Ishikawa (cell line): ENCODE results near the gene MIGA2.
A peak's percentile ranks its signal among the peaks of the same experiment; 100 is the strongest.

Source experiments
- CEBPB ChIP-seq: IDR thresholded peaks from 2 replicates; pipeline ENCODE4 v1.6.1; 2012
- CREB1 ChIP-seq: IDR thresholded peaks from 2 replicates; pipeline ENCODE4 v1.6.1; 2012; ENCODE audit warnings: low read depth
- EGR1 ChIP-seq: IDR thresholded peaks from 2 replicates; pipeline ENCODE4 v1.6.1; 2012
- EP300 ChIP-seq: IDR thresholded peaks from 2 replicates; pipeline ENCODE4 v1.6.1; 2012; ENCODE audit warnings: borderline replicate concordance
- FOXM1 ChIP-seq: IDR thresholded peaks from 2 replicates; pipeline ENCODE4 v1.6.1; 2012; ENCODE audit warnings: low read depth, borderline replicate concordance
- NFIC ChIP-seq: IDR thresholded peaks from 2 replicates; pipeline ENCODE4 v1.6.1; 2012
- RAD21 ChIP-seq: IDR thresholded peaks from 2 replicates; pipeline ENCODE4 v1.6.1; 2012; ENCODE audit warnings: low read depth
- TAF1 ChIP-seq: IDR thresholded peaks from 2 replicates; pipeline ENCODE4 v1.6.1; 2012; ENCODE audit warnings: low read depth, mild to moderate bottlenecking
- TCF12 ChIP-seq: IDR thresholded peaks from 2 replicates; pipeline ENCODE4 v1.6.1; 2012; ENCODE audit warnings: low read depth
- TEAD4 ChIP-seq: IDR thresholded peaks from 2 replicates; pipeline ENCODE4 v1.6.1; 2012
- YY1 ChIP-seq: IDR thresholded peaks from 2 replicates; pipeline ENCODE4 v1.6.1; 2012; ENCODE audit warnings: low read depth
- ZBTB7A ChIP-seq: IDR thresholded peaks from 2 replicates; pipeline ENCODE4 v1.6.1; 2012; ENCODE audit warnings: low read depth
- TF ChIP-seq, protein P1 (sequence below): IDR thresholded peaks from 2 replicates; pipeline ENCODE4 v1.6.1; 2012
- TF ChIP-seq, protein P2 (sequence below): IDR thresholded peaks from 2 replicates; pipeline ENCODE4 v1.6.1; 2012
- TF ChIP-seq, protein P3 (sequence below): IDR thresholded peaks from 2 replicates; pipeline ENCODE4 v1.6.1; 2012; ENCODE audit warnings: low read depth, mild to moderate bottlenecking

MIGA2 gene

DNA sequence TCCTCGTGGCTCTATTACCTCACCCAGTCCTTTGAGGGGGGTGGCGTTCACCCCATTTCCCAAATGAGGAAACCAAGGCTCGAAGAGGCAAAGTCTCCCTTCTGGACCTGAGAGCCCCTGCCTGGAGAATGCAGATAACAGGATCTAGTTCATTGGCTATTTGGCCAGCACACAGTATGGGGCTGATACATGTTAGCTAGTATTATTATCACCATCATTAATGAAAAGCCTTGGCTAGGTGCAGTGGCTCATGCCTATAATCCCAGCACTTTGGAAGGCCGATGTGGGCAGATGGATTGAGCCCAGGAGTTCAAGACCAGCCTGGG lies 12.6 kb upstream of the MIGA2 start:
- no peak for TF ChIP-seq CEBPB
- TF ChIP-seq, protein P1, sequence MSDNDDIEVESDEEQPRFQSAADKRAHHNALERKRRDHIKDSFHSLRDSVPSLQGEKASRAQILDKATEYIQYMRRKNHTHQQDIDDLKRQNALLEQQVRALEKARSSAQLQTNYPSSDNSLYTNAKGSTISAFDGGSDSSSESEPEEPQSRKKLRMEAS = no peak
- no peak for TF ChIP-seq CREB1
- TF ChIP-seq YY1 = no peak

DNA sequence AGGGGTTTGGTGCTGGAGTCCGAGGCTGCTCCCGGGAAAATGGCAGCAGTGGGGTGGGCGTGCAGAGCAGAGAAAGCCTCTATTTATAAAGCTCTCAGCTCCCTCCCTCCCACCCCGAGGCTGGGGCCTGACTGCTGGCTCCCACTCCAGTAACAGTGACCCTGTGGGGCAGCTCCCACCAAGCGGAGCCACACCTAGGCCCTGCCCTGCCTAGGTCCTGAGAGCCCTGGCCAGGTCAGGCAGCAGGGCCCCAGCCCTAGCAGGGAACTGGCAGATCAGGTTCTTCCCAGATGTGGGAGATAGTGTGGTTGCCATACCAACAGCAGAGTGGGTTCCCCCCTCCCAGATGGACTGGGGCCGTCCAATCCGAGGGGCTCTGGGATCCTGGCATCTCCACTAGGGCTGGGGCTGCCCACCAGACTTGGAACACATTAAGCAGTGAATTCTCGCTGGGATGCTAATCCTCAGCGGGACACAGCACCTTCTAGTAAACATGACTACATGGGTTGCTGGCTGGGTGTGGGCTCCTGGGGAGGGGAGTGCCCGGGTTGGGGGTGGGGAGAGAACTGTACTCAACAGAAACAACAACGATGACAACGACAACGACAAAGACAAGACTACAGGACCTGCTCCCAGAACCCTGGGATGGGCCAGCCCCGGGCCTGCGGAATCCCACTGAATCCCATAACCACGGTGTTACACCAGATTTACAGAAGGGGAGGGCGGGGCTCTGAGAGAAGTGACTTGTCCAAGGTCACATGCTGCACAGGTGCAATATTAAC lies 9.8 kb upstream of the MIGA2 start:
- TF ChIP-seq, protein P2, sequence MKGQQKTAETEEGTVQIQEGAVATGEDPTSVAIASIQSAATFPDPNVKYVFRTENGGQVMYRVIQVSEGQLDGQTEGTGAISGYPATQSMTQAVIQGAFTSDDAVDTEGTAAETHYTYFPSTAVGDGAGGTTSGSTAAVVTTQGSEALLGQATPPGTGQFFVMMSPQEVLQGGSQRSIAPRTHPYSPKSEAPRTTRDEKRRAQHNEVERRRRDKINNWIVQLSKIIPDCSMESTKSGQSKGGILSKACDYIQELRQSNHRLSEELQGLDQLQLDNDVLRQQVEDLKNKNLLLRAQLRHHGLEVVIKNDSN = peak; percentile 69
- no peak for TF ChIP-seq EGR1

DNA sequence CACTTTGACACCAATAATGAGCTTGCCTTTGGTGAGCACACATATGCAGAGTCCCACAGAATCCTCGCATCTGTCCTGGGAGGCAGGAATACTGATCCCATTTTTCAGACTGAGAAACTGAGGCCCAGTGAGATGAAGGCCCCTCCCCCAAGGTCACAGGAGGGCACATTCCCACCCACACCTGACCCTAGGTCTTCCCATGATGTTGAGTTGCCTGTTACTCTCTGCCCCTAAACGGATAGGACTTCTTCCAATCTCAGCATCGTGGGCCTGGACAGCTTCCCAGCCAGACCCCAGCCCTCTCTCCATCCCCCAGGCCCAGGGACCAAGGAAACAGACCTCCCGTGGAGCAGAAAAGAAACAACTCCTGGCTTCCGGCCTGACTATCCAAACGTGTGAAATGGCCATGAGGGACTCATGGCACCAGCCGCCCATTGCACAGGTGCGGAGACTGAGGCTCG lies 9.2 kb upstream of the MIGA2 start:
- TF ChIP-seq TEAD4 = no peak

DNA sequence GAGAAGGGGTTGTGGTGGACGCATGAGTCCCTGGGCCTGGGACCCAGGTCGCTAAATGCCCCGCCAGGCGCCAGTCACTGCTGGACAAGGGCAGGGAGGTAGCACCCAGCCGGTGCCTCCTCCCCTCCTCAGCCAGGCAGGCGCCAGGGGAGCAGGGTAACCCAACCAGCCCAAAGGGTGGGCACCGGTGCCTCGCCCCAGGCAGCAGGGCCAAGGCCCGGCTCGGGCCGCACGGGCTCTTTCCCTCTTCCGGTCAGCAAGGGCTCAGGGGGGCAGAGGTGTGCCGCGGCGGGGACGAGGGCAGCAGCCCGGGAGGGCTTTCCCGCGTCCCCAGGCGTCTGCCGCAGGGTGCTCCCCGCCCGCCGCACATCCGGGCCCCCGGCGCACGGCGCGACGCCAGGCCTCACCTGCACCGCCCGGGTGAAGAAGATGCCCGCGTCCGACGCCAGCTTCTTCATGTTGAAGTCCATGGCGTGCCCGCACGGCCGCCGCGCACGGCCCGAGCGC lies 8.7 kb upstream of the MIGA2 start:
- TF ChIP-seq, protein P1 = peak; percentile 63
- TF ChIP-seq ZBTB7A = peak; percentile 46; the same call in 1 of the 2 replicates
- TF ChIP-seq YY1 = no peak

DNA sequence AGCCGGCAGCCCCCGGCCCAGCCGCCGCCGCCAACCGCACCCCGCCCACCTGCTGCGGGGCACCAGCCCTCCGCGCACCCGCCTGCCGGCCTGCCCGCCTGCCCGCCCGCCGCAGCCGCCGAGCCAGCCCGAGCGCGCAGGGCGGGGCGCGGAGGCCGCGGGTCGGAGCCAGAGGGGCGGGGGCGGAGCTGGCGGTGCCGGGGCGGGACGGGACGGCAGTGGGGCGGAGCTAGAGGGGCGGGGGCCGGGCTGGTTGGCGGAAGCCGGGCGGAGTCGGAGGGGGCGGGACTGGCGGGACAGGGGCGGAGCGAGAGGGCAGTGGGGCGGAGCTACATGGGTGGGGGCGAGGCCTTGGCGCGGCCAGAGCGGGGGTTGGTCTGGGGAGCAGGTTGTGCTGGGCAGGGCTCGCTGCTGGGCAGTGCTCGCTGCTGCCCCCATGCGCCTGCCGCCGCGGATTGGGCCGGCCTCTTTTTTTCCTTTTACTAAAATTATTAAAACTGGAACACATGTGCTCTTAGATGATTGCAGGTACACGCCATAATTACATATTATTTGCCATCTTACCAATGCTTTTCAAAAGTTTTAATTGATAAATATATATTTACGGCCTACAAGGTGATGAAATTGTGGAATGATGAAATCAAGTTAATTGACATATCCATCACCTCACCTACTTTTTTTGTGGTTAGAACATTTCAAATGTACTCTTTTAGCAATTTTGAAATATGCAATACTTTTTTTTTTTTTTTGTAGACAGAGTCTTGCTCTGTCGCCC lies 8.0 kb upstream of the MIGA2 start, which contains the start of gene SH3GLB2:
Gene SH3GLB2 (minus strand): TSS at position 140 of the 775 bp plus-strand sequence. CDS start 177 bp downstream, outside the sequence.
- TF ChIP-seq, protein P1 = no peak; the same call in 1 of the 2 replicates
- TF ChIP-seq NFIC (0 out of 2 replicates have a peak, but pooled peaks have one; percentile 11), RAD21 (peak; percentile 52), CEBPB (no peak), EP300 (no peak), TEAD4 (no peak)

DNA sequence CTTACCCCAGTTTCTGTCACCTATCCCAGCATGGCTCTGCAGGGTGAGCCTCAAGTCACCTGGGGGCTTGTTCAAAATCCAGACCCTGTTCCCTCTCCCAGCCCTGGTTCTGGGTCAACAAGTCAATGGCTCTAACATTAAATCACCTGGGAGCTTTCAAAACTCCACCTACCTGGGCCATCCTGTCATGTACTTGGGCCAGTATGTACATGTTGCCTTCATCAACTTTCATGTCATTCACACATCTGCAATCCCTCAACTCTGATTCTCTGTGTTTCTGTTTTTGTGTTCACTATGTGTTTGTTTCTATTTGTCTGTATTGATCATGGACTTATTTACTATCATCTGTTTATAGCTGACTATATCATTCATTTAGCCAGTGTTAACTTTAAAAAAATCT lies 6.2 kb upstream of the MIGA2 start:
- no peak for TF ChIP-seq TEAD4

DNA sequence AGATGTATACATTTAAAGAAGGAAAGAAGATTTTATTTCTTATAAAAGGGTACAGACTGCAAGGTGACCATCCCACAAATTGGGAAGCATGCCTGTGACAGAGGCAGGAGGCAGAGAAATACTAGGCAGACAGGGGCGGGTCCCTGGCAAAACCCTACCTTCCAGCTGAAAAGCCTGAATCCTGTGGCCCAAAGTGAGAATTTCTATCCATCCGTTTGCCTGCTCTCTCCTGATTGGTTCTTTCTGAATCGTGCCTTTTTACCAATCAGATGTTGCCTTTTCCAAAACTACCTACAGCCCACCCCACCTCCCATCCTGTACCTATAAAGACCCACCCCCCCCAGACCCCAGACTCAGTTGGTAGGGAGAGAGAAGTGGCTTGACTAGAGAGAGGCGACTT lies 4.9 kb upstream of the MIGA2 start:
- TF ChIP-seq CEBPB = no peak
- TF ChIP-seq, protein P3, sequence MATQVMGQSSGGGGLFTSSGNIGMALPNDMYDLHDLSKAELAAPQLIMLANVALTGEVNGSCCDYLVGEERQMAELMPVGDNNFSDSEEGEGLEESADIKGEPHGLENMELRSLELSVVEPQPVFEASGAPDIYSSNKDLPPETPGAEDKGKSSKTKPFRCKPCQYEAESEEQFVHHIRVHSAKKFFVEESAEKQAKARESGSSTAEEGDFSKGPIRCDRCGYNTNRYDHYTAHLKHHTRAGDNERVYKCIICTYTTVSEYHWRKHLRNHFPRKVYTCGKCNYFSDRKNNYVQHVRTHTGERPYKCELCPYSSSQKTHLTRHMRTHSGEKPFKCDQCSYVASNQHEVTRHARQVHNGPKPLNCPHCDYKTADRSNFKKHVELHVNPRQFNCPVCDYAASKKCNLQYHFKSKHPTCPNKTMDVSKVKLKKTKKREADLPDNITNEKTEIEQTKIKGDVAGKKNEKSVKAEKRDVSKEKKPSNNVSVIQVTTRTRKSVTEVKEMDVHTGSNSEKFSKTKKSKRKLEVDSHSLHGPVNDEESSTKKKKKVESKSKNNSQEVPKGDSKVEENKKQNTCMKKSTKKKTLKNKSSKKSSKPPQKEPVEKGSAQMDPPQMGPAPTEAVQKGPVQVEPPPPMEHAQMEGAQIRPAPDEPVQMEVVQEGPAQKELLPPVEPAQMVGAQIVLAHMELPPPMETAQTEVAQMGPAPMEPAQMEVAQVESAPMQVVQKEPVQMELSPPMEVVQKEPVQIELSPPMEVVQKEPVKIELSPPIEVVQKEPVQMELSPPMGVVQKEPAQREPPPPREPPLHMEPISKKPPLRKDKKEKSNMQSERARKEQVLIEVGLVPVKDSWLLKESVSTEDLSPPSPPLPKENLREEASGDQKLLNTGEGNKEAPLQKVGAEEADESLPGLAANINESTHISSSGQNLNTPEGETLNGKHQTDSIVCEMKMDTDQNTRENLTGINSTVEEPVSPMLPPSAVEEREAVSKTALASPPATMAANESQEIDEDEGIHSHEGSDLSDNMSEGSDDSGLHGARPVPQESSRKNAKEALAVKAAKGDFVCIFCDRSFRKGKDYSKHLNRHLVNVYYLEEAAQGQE = no peak
- TF ChIP-seq TEAD4 = no peak

DNA sequence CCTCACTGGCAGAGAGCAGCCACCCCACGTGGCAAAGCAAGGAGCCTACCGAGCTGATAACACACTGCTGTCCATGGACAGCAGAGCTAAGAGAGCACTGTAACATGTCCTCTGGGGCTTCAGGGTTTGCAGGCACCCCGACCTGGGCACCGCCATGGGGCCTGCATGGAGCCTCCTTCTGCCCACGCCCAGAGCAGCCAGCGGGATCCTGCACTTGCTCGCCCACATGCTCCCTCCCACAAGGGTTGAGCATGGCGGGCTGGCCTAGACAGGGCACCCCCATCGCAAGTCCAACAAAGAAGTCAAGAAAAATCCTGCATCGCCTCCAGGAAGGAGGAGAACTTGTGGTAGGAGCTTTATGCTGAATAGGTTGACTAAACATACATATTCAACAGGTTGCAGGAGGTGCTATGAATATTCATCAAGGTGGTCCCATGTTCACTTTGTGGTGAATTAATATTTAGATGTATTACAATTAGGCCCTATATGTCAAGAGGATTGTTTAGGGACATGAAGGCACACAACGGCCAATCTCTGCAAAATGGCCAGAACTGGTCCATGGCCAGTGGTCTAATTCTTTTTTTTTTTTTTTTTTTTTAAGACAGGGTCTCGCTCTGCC lies 3.8 kb upstream of the MIGA2 start:
- TF ChIP-seq TAF1 (no peak), EP300 (no peak), TEAD4 (no peak), EGR1 (no peak), CREB1 (no peak), CEBPB (no peak), NFIC (no peak), FOXM1 (no peak), RAD21 (no peak), TCF12 (no peak), ZBTB7A (no peak), YY1 (no peak)
- TF ChIP-seq, protein P2 = no peak
- TF ChIP-seq, protein P1 = no peak
- TF ChIP-seq, protein P3 = no peak
